Measurements from ENCODE around the gene H1-8. TPM values are rescaled to one million over a fixed set of nuclear protein-coding genes. Genes with fewer than 3 reads are reported as not detected.

The H1-8 gene
- total and polyA plus RNA-seq, 9 of the 15 experiments (the other 6 are each of a cell fraction or from before 2014, with no cell fraction given), result not detected

GRCh38 chr3:129567939-129568338 lies 25.0 kb downstream of the H1-8 start (continued):
- TF ChIP-seq HDAC1 (IDR thresholded peaks at IDR 0.05), result no peak
- TF ChIP-seq KLF1 (tag; IDR thresholded peaks at IDR 0.05), result no peak
- no peak for TF ChIP-seq SMARCA5 (IDR thresholded peaks at IDR 0.05)
- no peak for TF ChIP-seq ZNF12 (CRISPR knock-in tag; IDR thresholded peaks at IDR 0.05)
- no peak for TF ChIP-seq MYC (IDR thresholded peaks at IDR 0.05; ENCODE audit: low read depth, low read length)
- TF ChIP-seq MYC (CRISPR knock-in tag; IDR thresholded peaks at IDR 0.05; ENCODE audit: borderline replicate concordance, low read depth), result no peak
- TF ChIP-seq ZNF395 (CRISPR knock-in tag; IDR thresholded peaks at IDR 0.05), result no peak

GRCh38 chr3:129569856-129570255 lies 26.9 kb downstream of the H1-8 start:
- no peak for ATAC-seq

More at GRCh38 chr3:129569856-129570255, 26.9 kb downstream of the H1-8 start:
- H3K4me3 ChIP-seq, result no peak overlapping the region
- H3K4me2 ChIP-seq (ENCODE audit: insufficient read depth, low read length), result no peak overlapping the region
- no peak overlapping the region for H3K9ac ChIP-seq (ENCODE audit: insufficient read depth in 1 of 2, low read depth in 2 of 2, low read length in 2 of 2)
- peak; percentile 79 for TF ChIP-seq ZFP36 (IDR thresholded peaks at IDR 0.05; ENCODE audit: low read depth, low read length, partially characterized antibody)
- TF ChIP-seq CBX3 (IDR thresholded peaks at IDR 0.05; ENCODE audit: borderline replicate concordance in 1 of 2, low read length in 2 of 2), result no peak
- TF ChIP-seq SPI1 (IDR thresholded peaks at IDR 0.05; ENCODE audit: borderline replicate concordance, low read depth, low read length), result no peak
- peak; percentile 67 for TF ChIP-seq RBM25 (IDR thresholded peaks at IDR 0.05; ENCODE audit: low read depth, low read length, severe bottlenecking)
- peak; percentile 53; the same call in 1 of the 2 replicates for TF ChIP-seq BCOR (IDR thresholded peaks at IDR 0.05)
- TF ChIP-seq TRIM25 (IDR thresholded peaks at IDR 0.05; ENCODE audit: borderline replicate concordance), result no peak
- TF ChIP-seq ADNP (tag; IDR thresholded peaks at IDR 0.05), result 0 out of 2 replicates have a peak, but pooled peaks have one; percentile 29
- no peak for DNase-seq (ENCODE audit: extremely low read depth in 1 of 4, low spot score in 3 of 4)
- no peaks in the 10 kb centered on the region for H3K79me2 ChIP-seq (ENCODE audit: control insufficient read depth, insufficient read depth, low read length)
- ChIA-PET CTCF (ENCODE audit: low intra/inter-chr PET ratio) (no interaction called here), POLR2A (no interaction called here)
- no TSS peak for BruUV-seq (replicated peaks)
- in situ Hi-C loops (cut with MboI) (no loop called here), intact Hi-C loops (cut with micrococcal nuclease) (no loop called here)
- H3K27me3 ChIP-seq (ENCODE audit: control insufficient read depth in 2 of 2, insufficient read depth in 2 of 2, low read length in 2 of 2), result no peaks in the 10 kb centered on the region
- H3K4me1 ChIP-seq (replicated peaks in 1 of 2; ENCODE audit: control insufficient read depth in 2 of 2, insufficient read depth in 2 of 2, low read length in 2 of 2), result peaks cover 0 to 16% of the 10 kb centered on the region in 2 experiments; a peak in 2 of 5 replicates
- H3K9me1 ChIP-seq (ENCODE audit: control insufficient read depth, insufficient read depth, low read length), result no peaks in the 10 kb centered on the region
- WGBS (ENCODE audit: insufficient coverage, low coverage, missing lambda C conversion rate), result no CpG with 5 or more reads among the region's 7 CpGs
- no peak overlapping the region for H2AFZ ChIP-seq (ENCODE audit: low read depth, low read length)
- no peaks in the 10 kb centered on the region for H4K20me1 ChIP-seq (replicated peaks; ENCODE audit: control insufficient read depth, insufficient read depth, low read length)
- peaks cover 6% of the 10 kb centered on the region; the same call in 1 of the 3 replicates for H3K36me3 ChIP-seq (ENCODE audit: control insufficient read depth, insufficient read depth, low read length)
- FAIRE-seq, result no peak
- no peaks in the 10 kb centered on the region for H3K9me3 ChIP-seq (replicated peaks; ENCODE audit: control insufficient read depth, insufficient read depth, low read depth, low read length)
- H3K27ac ChIP-seq (ENCODE audit: extremely low read depth, low read depth, low read length), result no peak overlapping the region
